GM12878 (cell line): ENCODE measurements around the gene PIERCE2. TPM values are rescaled to one million over a fixed set of nuclear protein-coding genes. Genes with fewer than 3 reads are reported as not detected.

Source experiments
- BCL11A ChIP-seq: IDR thresholded peaks from 2 replicates; pipeline ENCODE4 v1.6.1; 2011; ENCODE audit warnings: low read depth, low read length
- HDGF ChIP-seq: fragments of 450-650 bp; IDR thresholded peaks from 2 replicates; pipeline ENCODE4 v1.6.1; 2016; ENCODE audit warnings: antibody characterized with exemption
- KAT2A ChIP-seq: conservative IDR thresholded peaks from 2 replicates; pipeline ENCODE4 v1.6.1; 2011; ENCODE audit warnings: low read depth, low read length; ENCODE audit not compliant: control insufficient read depth
- KLF5 ChIP-seq: fragments of 450-650 bp; IDR thresholded peaks from 2 replicates; pipeline ENCODE4 v1.6.1; 2014; ENCODE audit warnings: mild to moderate bottlenecking; ENCODE audit not compliant: partially characterized antibody
- MYC ChIP-seq: IDR thresholded peaks from 2 replicates; pipeline ENCODE4 v1.6.1; 2011; ENCODE audit warnings: mild to moderate bottlenecking, low read length, moderate library complexity, inconsistent platforms; ENCODE audit not compliant: insufficient read depth, insufficient replicate concordance, insufficient read length, severe bottlenecking
- NR2C2 ChIP-seq: IDR thresholded peaks from 2 replicates; pipeline ENCODE4 v1.6.1; 2011; ENCODE audit warnings: borderline replicate concordance, low read depth; ENCODE audit not compliant: control insufficient read depth, insufficient read length
- POLR2AphosphoS2 ChIP-seq: IDR thresholded peaks from 2 replicates; pipeline ENCODE4 v1.6.1; 2011; ENCODE audit warnings: low read depth, mild to moderate bottlenecking, low read length, improper control_type of control experiment, moderate library complexity
- RFX5 ChIP-seq: IDR thresholded peaks from 2 replicates; pipeline ENCODE4 v1.6.1; 2011; ENCODE audit warnings: low read depth, low read length, improper control_type of control experiment
- RUNX3 ChIP-seq: IDR thresholded peaks from 2 replicates; pipeline ENCODE4 v1.6.1; 2012; ENCODE audit warnings: low read length, inconsistent platforms
- SREBF2 ChIP-seq: IDR thresholded peaks from 2 replicates; pipeline ENCODE4 v1.6.1; 2012; ENCODE audit warnings: mild to moderate bottlenecking, low read length
- SUPT20H ChIP-seq: IDR thresholded peaks from 2 replicates; pipeline ENCODE4 v1.6.1; 2011; ENCODE audit warnings: low read depth, mild to moderate bottlenecking, low read length, moderate library complexity, borderline replicate concordance; ENCODE audit not compliant: control insufficient read depth
- TAF1 ChIP-seq: IDR thresholded peaks from 2 replicates; pipeline ENCODE4 v1.6.1; 2011; ENCODE audit warnings: mild to moderate bottlenecking, low read depth, low read length, borderline replicate concordance
- WRNIP1 ChIP-seq: IDR thresholded peaks from 2 replicates; pipeline ENCODE4 v1.6.1; 2011; ENCODE audit warnings: low read depth, low read length, improper control_type of control experiment, borderline replicate concordance
- polyA plus RNA-seq, 11 experiments: library from polyadenylated mRNA; depleted of rRNA in 4 of 11; unstranded in 6 of 11; stranded (reverse) in 5 of 11; fragments of >200 nt; fragmentation: Nextera tagmentation in 4 of 11; fragmentation: Illumina TruSeq in 1 of 11; extraction: Ambion mirVana in 4 of 11; extraction: Trizol in 1 of 11; gene quantifications; 1 replicate in 1 of 11; 2 replicates in 10 of 11; pipeline versions ENCODE4 v1.2.1 to v1.2.3, GENCODE V29; 2011 to 2016; ENCODE audit warnings: inconsistent platforms in 2 of 11, missing spikeins in 2 of 11, low read depth in 1 of 11
- total RNA-seq, 4 experiments: library from RNA; depleted of rRNA in 3 of 4; stranded (reverse); fragments of >200 nt in 3 of 4; fragmentation: Illumina TruSeq in 1 of 4; extraction: Trizol in 1 of 4; gene quantifications; 2 replicates each; pipeline versions ENCODE4 v1.2.1 to v1.2.3, GENCODE V29; 2013 to 2021
- TF ChIP-seq, protein P1 (sequence below): fragments of 450-650 bp; IDR thresholded peaks from 2 replicates; pipeline ENCODE4 v1.6.1; 2017; ENCODE audit warnings: mild to moderate bottlenecking
- TF ChIP-seq, protein P2 (sequence below): fragments of 450-650 bp; conservative IDR thresholded peaks from 2 replicates; pipeline ENCODE4 v1.6.1; 2017; ENCODE audit warnings: mild to moderate bottlenecking, moderate library complexity
- TF ChIP-seq, protein P3 (sequence below): fragments of 450-650 bp; formaldehyde crosslinking; IDR thresholded peaks from 2 replicates; pipeline ENCODE4 v1.4.0; 2020; ENCODE audit warnings: mild to moderate bottlenecking, moderate library complexity
- TF ChIP-seq, protein P4 (sequence below): IDR thresholded peaks from 2 replicates; pipeline ENCODE4 v1.6.1; 2011; ENCODE audit warnings: borderline replicate concordance, low read depth, mild to moderate bottlenecking, moderate library complexity, low read length; ENCODE audit not compliant: insufficient read depth, poor library complexity, severe bottlenecking
- TF ChIP-seq, protein P5 (sequence below): fragments of 450-650 bp; IDR thresholded peaks from 2 replicates; pipeline ENCODE4 v1.6.1; 2014; ENCODE audit warnings: mild to moderate bottlenecking

PIERCE2 gene
- total and polyA plus RNA-seq, 10 of the 15 experiments (the other 5 are each of a cell fraction or from before 2014, with no cell fraction given), result 0.33 to 1.4 (median 0.89) TPM; not detected in 1

DNA sequence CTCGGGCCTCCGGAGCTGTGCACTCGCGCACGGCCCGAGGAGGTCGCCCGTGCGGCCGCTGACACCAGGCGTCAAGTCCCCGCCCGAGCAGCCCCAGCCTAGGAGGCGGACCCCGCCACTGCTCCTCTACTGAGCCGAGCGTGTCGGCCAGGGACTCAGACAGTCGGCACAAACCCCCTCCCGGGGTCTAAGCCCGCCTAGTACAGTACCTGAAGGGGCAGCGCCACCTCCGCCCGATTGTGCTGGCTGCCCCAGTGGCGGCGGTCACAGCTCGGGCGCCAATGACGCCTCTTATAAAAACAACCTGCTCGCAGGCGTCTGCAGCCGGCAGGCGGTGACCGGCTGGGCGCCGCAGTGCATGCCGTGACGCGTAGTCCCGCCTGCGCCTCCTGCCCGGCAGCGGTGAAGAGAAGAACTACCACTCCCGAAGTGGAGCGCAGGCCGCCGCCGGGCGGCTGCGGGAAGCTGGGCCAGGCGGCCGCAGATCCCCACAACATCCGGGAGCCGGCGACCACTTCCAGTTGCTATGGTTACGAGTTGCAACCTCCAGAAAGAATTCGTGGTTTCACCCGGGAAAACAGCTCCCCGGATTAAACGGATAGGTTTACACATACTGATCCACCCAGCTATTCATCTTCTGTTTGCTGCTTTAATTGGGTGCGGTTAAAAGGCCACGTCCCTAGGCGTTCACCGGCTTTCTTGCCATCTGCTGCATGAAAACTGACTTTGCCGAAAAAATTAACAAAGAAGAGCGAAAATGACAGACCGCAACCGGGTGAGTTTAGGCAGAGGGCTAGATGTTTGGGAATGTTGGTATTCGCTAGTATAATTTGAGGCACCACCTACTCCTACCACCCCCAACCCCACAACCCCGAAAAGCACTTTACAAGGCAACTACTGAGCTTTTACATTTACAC lies at the start of gene PIERCE2, which contains the start of gene CCPG1 (continued):
- TF ChIP-seq, protein P1, sequence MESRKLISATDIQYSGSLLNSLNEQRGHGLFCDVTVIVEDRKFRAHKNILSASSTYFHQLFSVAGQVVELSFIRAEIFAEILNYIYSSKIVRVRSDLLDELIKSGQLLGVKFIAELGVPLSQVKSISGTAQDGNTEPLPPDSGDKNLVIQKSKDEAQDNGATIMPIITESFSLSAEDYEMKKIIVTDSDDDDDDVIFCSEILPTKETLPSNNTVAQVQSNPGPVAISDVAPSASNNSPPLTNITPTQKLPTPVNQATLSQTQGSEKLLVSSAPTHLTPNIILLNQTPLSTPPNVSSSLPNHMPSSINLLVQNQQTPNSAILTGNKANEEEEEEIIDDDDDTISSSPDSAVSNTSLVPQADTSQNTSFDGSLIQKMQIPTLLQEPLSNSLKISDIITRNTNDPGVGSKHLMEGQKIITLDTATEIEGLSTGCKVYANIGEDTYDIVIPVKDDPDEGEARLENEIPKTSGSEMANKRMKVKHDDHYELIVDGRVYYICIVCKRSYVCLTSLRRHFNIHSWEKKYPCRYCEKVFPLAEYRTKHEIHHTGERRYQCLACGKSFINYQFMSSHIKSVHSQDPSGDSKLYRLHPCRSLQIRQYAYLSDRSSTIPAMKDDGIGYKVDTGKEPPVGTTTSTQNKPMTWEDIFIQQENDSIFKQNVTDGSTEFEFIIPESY, result no peak
- TF ChIP-seq NR2C2 (no peak), POLR2AphosphoS2 (no peak), RFX5 (peak; percentile 57; the same call in 1 of the 2 replicates), TAF1 (peak; percentile 26), HDGF (peak; percentile 74), WRNIP1 (no peak), RUNX3 (peak; percentile 81), KLF5 (no peak), KAT2A (no peak), SUPT20H (no peak), SREBF2 (no peak), BCL11A (no peak), MYC (no peak)
- TF ChIP-seq, protein P2, sequence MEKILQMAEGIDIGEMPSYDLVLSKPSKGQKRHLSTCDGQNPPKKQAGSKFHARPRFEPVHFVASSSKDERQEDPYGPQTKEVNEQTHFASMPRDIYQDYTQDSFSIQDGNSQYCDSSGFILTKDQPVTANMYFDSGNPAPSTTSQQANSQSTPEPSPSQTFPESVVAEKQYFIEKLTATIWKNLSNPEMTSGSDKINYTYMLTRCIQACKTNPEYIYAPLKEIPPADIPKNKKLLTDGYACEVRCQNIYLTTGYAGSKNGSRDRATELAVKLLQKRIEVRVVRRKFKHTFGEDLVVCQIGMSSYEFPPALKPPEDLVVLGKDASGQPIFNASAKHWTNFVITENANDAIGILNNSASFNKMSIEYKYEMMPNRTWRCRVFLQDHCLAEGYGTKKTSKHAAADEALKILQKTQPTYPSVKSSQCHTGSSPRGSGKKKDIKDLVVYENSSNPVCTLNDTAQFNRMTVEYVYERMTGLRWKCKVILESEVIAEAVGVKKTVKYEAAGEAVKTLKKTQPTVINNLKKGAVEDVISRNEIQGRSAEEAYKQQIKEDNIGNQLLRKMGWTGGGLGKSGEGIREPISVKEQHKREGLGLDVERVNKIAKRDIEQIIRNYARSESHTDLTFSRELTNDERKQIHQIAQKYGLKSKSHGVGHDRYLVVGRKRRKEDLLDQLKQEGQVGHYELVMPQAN, result peak; percentile 89
- TF ChIP-seq, protein P3, sequence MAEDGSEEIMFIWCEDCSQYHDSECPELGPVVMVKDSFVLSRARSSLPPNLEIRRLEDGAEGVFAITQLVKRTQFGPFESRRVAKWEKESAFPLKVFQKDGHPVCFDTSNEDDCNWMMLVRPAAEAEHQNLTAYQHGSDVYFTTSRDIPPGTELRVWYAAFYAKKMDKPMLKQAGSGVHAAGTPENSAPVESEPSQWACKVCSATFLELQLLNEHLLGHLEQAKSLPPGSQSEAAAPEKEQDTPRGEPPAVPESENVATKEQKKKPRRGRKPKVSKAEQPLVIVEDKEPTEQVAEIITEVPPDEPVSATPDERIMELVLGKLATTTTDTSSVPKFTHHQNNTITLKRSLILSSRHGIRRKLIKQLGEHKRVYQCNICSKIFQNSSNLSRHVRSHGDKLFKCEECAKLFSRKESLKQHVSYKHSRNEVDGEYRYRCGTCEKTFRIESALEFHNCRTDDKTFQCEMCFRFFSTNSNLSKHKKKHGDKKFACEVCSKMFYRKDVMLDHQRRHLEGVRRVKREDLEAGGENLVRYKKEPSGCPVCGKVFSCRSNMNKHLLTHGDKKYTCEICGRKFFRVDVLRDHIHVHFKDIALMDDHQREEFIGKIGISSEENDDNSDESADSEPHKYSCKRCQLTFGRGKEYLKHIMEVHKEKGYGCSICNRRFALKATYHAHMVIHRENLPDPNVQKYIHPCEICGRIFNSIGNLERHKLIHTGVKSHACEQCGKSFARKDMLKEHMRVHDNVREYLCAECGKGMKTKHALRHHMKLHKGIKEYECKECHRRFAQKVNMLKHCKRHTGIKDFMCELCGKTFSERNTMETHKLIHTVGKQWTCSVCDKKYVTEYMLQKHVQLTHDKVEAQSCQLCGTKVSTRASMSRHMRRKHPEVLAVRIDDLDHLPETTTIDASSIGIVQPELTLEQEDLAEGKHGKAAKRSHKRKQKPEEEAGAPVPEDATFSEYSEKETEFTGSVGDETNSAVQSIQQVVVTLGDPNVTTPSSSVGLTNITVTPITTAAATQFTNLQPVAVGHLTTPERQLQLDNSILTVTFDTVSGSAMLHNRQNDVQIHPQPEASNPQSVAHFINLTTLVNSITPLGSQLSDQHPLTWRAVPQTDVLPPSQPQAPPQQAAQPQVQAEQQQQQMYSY (CRISPR knock-in tag), result no peak
- TF ChIP-seq, protein P4, sequence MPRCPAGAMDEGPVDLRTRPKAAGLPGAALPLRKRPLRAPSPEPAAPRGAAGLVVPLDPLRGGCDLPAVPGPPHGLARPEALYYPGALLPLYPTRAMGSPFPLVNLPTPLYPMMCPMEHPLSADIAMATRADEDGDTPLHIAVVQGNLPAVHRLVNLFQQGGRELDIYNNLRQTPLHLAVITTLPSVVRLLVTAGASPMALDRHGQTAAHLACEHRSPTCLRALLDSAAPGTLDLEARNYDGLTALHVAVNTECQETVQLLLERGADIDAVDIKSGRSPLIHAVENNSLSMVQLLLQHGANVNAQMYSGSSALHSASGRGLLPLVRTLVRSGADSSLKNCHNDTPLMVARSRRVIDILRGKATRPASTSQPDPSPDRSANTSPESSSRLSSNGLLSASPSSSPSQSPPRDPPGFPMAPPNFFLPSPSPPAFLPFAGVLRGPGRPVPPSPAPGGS, result no peak
- TF ChIP-seq, protein P5, sequence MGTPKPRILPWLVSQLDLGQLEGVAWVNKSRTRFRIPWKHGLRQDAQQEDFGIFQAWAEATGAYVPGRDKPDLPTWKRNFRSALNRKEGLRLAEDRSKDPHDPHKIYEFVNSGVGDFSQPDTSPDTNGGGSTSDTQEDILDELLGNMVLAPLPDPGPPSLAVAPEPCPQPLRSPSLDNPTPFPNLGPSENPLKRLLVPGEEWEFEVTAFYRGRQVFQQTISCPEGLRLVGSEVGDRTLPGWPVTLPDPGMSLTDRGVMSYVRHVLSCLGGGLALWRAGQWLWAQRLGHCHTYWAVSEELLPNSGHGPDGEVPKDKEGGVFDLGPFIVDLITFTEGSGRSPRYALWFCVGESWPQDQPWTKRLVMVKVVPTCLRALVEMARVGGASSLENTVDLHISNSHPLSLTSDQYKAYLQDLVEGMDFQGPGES, result no peak
